GM23248 (cell line): ENCODE data around the gene RNF10. TPM values are rescaled to one million over a fixed set of nuclear protein-coding genes. Genes with fewer than 3 reads are reported as not detected.

Source experiments
- DNase-seq: peaks from one replicate; pipeline ENCODE4 v3.0.0-alpha.2; 2015
- H2AFZ ChIP-seq: fragments of 200-600 bp; sonication (generic); 2 replicates; pipeline ENCODE4 v1.6.1; 2016; ENCODE audit warnings: antibody characterized with exemption
- H3F3A ChIP-seq: fragments of 200-600 bp; sonication (generic); 2 replicates; pipeline ENCODE4 v1.6.1; 2016; ENCODE audit warnings: mild to moderate bottlenecking, antibody characterized with exemption, mixed run types; ENCODE audit not compliant: insufficient read depth
- H3K27ac ChIP-seq: fragments of 200-600 bp; sonication (generic); 2 replicates; pipeline ENCODE4 v1.5.1; 2016; ENCODE audit warnings: mild to moderate bottlenecking
- H3K27me3 ChIP-seq: fragments of 200-600 bp; sonication (generic); replicated peaks from 2 replicates; pipeline ENCODE4 v1.6.1; 2016; ENCODE audit warnings: mild to moderate bottlenecking; ENCODE audit not compliant: insufficient read depth
- H3K36me3 ChIP-seq: fragments of 200-600 bp; sonication (generic); 2 replicates; pipeline ENCODE4 v1.6.1; 2016; ENCODE audit warnings: low read depth, mild to moderate bottlenecking
- H3K4me1 ChIP-seq: fragments of 200-600 bp; sonication (generic); 2 replicates; pipeline ENCODE4 v1.6.1; 2016; ENCODE audit warnings: mild to moderate bottlenecking; ENCODE audit not compliant: insufficient read depth
- H3K4me2 ChIP-seq: fragments of 200-600 bp; sonication (generic); one replicate; pipeline ENCODE4 v1.6.1; 2016; ENCODE audit warnings: mild to moderate bottlenecking; ENCODE audit not compliant: unreplicated experiment
- H3K4me3 ChIP-seq: fragments of 200-600 bp; sonication (generic); 2 replicates; pipeline ENCODE4 v1.5.1; 2016; ENCODE audit warnings: mild to moderate bottlenecking
- H3K79me2 ChIP-seq: fragments of 200-600 bp; sonication (generic); 2 replicates; pipeline ENCODE4 v1.6.1; 2016; ENCODE audit warnings: mild to moderate bottlenecking; ENCODE audit not compliant: insufficient read depth
- H3K9ac ChIP-seq: fragments of 200-600 bp; sonication (generic); 2 replicates; pipeline ENCODE4 v1.6.1; 2016; ENCODE audit warnings: mild to moderate bottlenecking
- H3K9me2 ChIP-seq: fragments of 200-600 bp; sonication (generic); 2 replicates; pipeline ENCODE4 v1.6.1; 2016; ENCODE audit warnings: mixed run types, mild to moderate bottlenecking, moderate library complexity; ENCODE audit not compliant: insufficient read depth
- H3K9me3 ChIP-seq: fragments of 200-600 bp; sonication (generic); one replicate; pipeline ENCODE4 v1.6.1; 2017; ENCODE audit warnings: low read depth
- H4K20me1 ChIP-seq: fragments of 200-600 bp; sonication (generic); 2 replicates; pipeline ENCODE4 v1.6.0; 2016; ENCODE audit not compliant: insufficient read depth
- EZH2 ChIP-seq: fragments of 200-600 bp; sonication (generic); IDR thresholded peaks from 2 replicates; pipeline ENCODE4 v1.6.1; 2018; ENCODE audit warnings: antibody characterized with exemption, mild to moderate bottlenecking; ENCODE audit not compliant: insufficient read depth, poor library complexity, severe bottlenecking
- EZH2phosphoT487 ChIP-seq: fragments of 200-600 bp; sonication (generic); IDR thresholded peaks from 2 replicates; pipeline ENCODE4 v1.6.1; 2018; ENCODE audit warnings: antibody characterized with exemption, moderate library complexity, mild to moderate bottlenecking, low read depth; ENCODE audit not compliant: insufficient read depth
- WGBS, 2 experiments: methylation state at CpG; one replicate each; pipeline ENCODE4 v1.1.6; 2015 to 2017; ENCODE audit warnings: low lambda C conversion rate in 2 of 2, low coverage in 1 of 2; ENCODE audit errors: missing lambda C conversion rate in 2 of 2; 5-methylcytosine and 5-hydroxymethylcytosine counted together
- in situ Hi-C: fragments of 300-500 bp; cut with MboI; formaldehyde crosslinking; loops from 2 replicates; pipeline ENCODE4 v1.15.0; 2020
- polyA plus RNA-seq: library from polyadenylated mRNA; unstranded; fragments of >200 nt; fragmentation: Nextera tagmentation; extraction: Ambion mirVana; gene quantifications from 2 replicates; pipeline ENCODE4 v1.2.1, GENCODE V29; 2016
- total RNA-seq: library from RNA; depleted of rRNA; stranded (reverse); fragments of >200 nt; shearing (Covaris generic); gene quantifications from 2 replicates; pipeline ENCODE4 v1.2.3, GENCODE V29; 2014

The RNF10 gene
- total and polyA plus RNA-seq, 2 experiments from 2014 or later: 69.3 to 130 TPM

- H3K36me3 ChIP-seq: no peaks in the 10 kb centered on the region
- no peaks in the 10 kb centered on the region for H3K9me2 ChIP-seq
- no peaks in the 10 kb centered on the region for H4K20me1 ChIP-seq
- in situ Hi-C loops: loop anchor here (10.0 kb wide), 2 partner anchors 126 to 386 kb away; partner anchors contain the start of genes HNF1A and UNC119B
- no peaks in the 10 kb centered on the region for H3K79me2 ChIP-seq
- no peaks in the 10 kb centered on the region for H3K9me3 ChIP-seq
- 100% methylated on average over 1 of the region's 1 CpG for WGBS, 2 experiments
- H2AFZ ChIP-seq: no peak overlapping the region
- no peak overlapping the region for H3K4me3 ChIP-seq
- H3K9ac ChIP-seq: no peak overlapping the region
- H3K4me2 ChIP-seq: no peak overlapping the region
- TF ChIP-seq EZH2 (no peak), EZH2phosphoT487 (no peak)
- H3K27ac ChIP-seq: no peak overlapping the region
- no peaks in the 10 kb centered on the region for H3F3A ChIP-seq
- peaks cover 4% of the 10 kb centered on the region; the same call in 1 of the 2 replicates for H3K27me3 ChIP-seq
- no peaks in the 10 kb centered on the region for H3K4me1 ChIP-seq
- DNase-seq: no peak
Measured at GRCh38 chr12:120588371-120588770, 54.2 kb downstream of the RNF10 start.

GRCh38 chr12:120588948-120589930, 55.1 kb downstream of the RNF10 start:
- H3F3A ChIP-seq: no peaks in the 10 kb centered on the region

GRCh38 chr12:120590741-120591407, 56.7 kb downstream of the RNF10 start:
- H4K20me1 ChIP-seq: no peaks in the 10 kb centered on the region
- H3F3A ChIP-seq: no peaks in the 10 kb centered on the region
- no peaks in the 10 kb centered on the region for H3K79me2 ChIP-seq
- H3K27ac ChIP-seq: no peak overlapping the region
- no peaks in the 10 kb centered on the region for H3K4me1 ChIP-seq
- TF ChIP-seq EZH2phosphoT487 (no peak), EZH2 (no peak)
- H3K36me3 ChIP-seq: no peaks in the 10 kb centered on the region
- H3K27me3 ChIP-seq: peaks cover 8% of the 10 kb centered on the region; the same call in 1 of the 2 replicates
- no peak overlapping the region for H3K4me2 ChIP-seq
- H3K9me3 ChIP-seq: no peaks in the 10 kb centered on the region
- WGBS, 2 experiments: 70% methylated on average over 6 of the region's 6 CpGs
- DNase-seq: no peak
- H3K4me3 ChIP-seq: no peak overlapping the region
- H3K9me2 ChIP-seq: no peaks in the 10 kb centered on the region
- in situ Hi-C loops: loop anchor here (10.0 kb wide), 1 partner anchor 364 kb away; no protein-coding TSS in a partner anchor
- no peak overlapping the region for H3K9ac ChIP-seq
- H2AFZ ChIP-seq: no peak overlapping the region

More at GRCh38 chr12:120588948-120589930, 55.1 kb downstream of the RNF10 start:
- H3K9me2 ChIP-seq: no peaks in the 10 kb centered on the region
- TF ChIP-seq EZH2phosphoT487 (no peak), EZH2 (no peak)
- H3K4me3 ChIP-seq: no peak overlapping the region
- H3K9ac ChIP-seq: no peak overlapping the region
- WGBS, 2 experiments: 44 to 47% methylated on average over 17 of the region's 17 CpGs
- no peak overlapping the region for H2AFZ ChIP-seq
- H3K4me1 ChIP-seq: no peaks in the 10 kb centered on the region
- no peaks in the 10 kb centered on the region for H3K36me3 ChIP-seq
- H3K79me2 ChIP-seq: no peaks in the 10 kb centered on the region
- peaks cover 4% of the 10 kb centered on the region; the same call in 1 of the 2 replicates for H3K27me3 ChIP-seq
- DNase-seq: no peak
- no peaks in the 10 kb centered on the region for H4K20me1 ChIP-seq
- no peak overlapping the region for H3K27ac ChIP-seq
- in situ Hi-C loops: loop anchor here (10.0 kb wide), 2 partner anchors 126 to 386 kb away; partner anchors contain the start of genes HNF1A and UNC119B
- no peak overlapping the region for H3K4me2 ChIP-seq
- no peaks in the 10 kb centered on the region for H3K9me3 ChIP-seq
